D721Med (cell line): ENCODE measurements around the gene GP9.

Source experiments
- DNase-seq: peaks from one replicate; pipeline ENCODE4 v3.0.0; 2011; ENCODE audit warnings: low spot score; ENCODE audit not compliant: insufficient read length
- FAIRE-seq: peaks from 2 replicates; lab custom pipeline; 2011; peaks lifted over from hg19 to GRCh38; lab: Jason Lieb, UNC
- TF ChIP-seq, protein P1 (sequence below): IDR thresholded peaks from 2 replicates; pipeline ENCODE4 v1.5.1; 2012; ENCODE audit warnings: mild to moderate bottlenecking, control low read depth; ENCODE audit not compliant: insufficient read depth; ENCODE audit errors: missing control alignments

Gene GP9

DNA sequence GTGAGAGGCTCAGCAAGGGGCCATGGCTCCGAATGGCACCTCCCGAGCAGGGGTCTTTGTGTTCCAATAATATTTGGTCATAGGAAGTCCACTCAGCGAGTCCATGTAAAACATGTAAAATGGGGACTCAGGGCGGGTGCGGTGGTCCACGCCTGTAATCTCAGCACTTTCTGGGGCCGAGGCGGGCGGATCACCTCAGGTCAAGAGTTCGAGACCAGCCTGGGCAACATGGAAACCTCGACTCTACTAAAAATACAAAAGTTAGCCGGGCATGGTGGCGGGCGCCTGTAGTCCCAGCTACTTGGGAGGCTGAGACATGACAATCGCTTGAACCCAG, 33.1 kb upstream of the GP9 start:
- TF ChIP-seq, protein P1, sequence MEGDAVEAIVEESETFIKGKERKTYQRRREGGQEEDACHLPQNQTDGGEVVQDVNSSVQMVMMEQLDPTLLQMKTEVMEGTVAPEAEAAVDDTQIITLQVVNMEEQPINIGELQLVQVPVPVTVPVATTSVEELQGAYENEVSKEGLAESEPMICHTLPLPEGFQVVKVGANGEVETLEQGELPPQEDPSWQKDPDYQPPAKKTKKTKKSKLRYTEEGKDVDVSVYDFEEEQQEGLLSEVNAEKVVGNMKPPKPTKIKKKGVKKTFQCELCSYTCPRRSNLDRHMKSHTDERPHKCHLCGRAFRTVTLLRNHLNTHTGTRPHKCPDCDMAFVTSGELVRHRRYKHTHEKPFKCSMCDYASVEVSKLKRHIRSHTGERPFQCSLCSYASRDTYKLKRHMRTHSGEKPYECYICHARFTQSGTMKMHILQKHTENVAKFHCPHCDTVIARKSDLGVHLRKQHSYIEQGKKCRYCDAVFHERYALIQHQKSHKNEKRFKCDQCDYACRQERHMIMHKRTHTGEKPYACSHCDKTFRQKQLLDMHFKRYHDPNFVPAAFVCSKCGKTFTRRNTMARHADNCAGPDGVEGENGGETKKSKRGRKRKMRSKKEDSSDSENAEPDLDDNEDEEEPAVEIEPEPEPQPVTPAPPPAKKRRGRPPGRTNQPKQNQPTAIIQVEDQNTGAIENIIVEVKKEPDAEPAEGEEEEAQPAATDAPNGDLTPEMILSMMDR: no peak
- no peak for FAIRE-seq

GRCh38 chr3:129028866-129029265, 31.7 kb upstream of the GP9 start:
- TF ChIP-seq, protein P1: no peak
- FAIRE-seq (no peak), DNase-seq (no peak)

More for the DNA sequence above, 33.1 kb upstream of the GP9 start:
- no peak for DNase-seq

GRCh38 chr3:129030611-129031010, 30.0 kb upstream of the GP9 start:
- TF ChIP-seq, protein P1: no peak
- FAIRE-seq (no peak), DNase-seq (no peak)

GRCh38 chr3:129031476-129032215, 28.9 kb upstream of the GP9 start:
- no peak for DNase-seq

GRCh38 chr3:129032716-129033115, 27.9 kb upstream of the GP9 start:
- TF ChIP-seq, protein P1: no peak
- DNase-seq (no peak), FAIRE-seq (no peak)

More at GRCh38 chr3:129031476-129032215, 28.9 kb upstream of the GP9 start:
- no peak for FAIRE-seq
- TF ChIP-seq, protein P1: no peak

- FAIRE-seq (no peak), DNase-seq (no peak)
- TF ChIP-seq, protein P1: no peak
Measured at GRCh38 chr3:129033151-129033550, 27.4 kb upstream of the GP9 start.

GRCh38 chr3:129033633-129034321, 26.8 kb upstream of the GP9 start:
- DNase-seq (no peak), FAIRE-seq (no peak)
- TF ChIP-seq, protein P1: no peak
